H1 (cell line): ENCODE results near the gene PTRH1. TPM values are rescaled to one million over a fixed set of nuclear protein-coding genes. Genes with fewer than 3 reads are reported as not detected.
A peak's percentile ranks its signal among the peaks of the same experiment; 100 is the strongest.

ENCODE experiments used
- CTCF ChIA-PET: fragments of 300-600 bp; sonication (Branson Sonifier 250); formaldehyde crosslinking; loops from one replicate; lab custom pipeline; 2021; ENCODE audit not compliant: partially characterized antibody; lab: Charles Lee
- POLR2A ChIA-PET: fragments of 300-600 bp; sonication (Branson Sonifier 250); formaldehyde crosslinking; loops from one replicate; lab custom pipeline; 2021; ENCODE audit warnings: inconsistent platforms; ENCODE audit not compliant: partially characterized antibody; lab: Charles Lee
- DNase-seq, 2 experiments: peaks; one replicate each; pipeline versions ENCODE4 v3.0.0 to v3.0.0-alpha.2; 2010 to 2022; ENCODE audit warnings: low spot score in 2 of 2, low read depth in 1 of 2, mixed read lengths in 1 of 2
- FAIRE-seq: peaks from 2 replicates; lab custom pipeline; 2011; peaks lifted over from hg19 to GRCh38; lab: Jason Lieb, UNC
- H2AFZ ChIP-seq: 2 replicates; pipeline ENCODE4 v1.8.1; 2012; ENCODE audit warnings: low read length, inconsistent platforms
- H2AK5ac ChIP-seq: 2 replicates; pipeline ENCODE4 v1.6.1; 2013; ENCODE audit warnings: low read depth, low read length
- H2BK120ac ChIP-seq: replicated peaks from 2 replicates; pipeline ENCODE3; 2013; ENCODE audit warnings: low read depth, low read length, inconsistent platforms
- H2BK12ac ChIP-seq: 2 replicates; pipeline ENCODE4 v1.6.1; 2013; ENCODE audit warnings: low read depth, low read length
- H2BK15ac ChIP-seq: 2 replicates; pipeline ENCODE4 v1.6.1; 2013; ENCODE audit warnings: low read length
- H2BK20ac ChIP-seq: 2 replicates; pipeline ENCODE4 v1.6.1; 2013; ENCODE audit warnings: low read length
- H2BK5ac ChIP-seq: 2 replicates; pipeline ENCODE4 v1.6.1; 2013; ENCODE audit warnings: low read depth, low read length
- H3K14ac ChIP-seq: 2 replicates; pipeline ENCODE4 v1.6.1; 2013; ENCODE audit warnings: inconsistent platforms; ENCODE audit not compliant: insufficient read length
- H3K18ac ChIP-seq: 2 replicates; pipeline ENCODE4 v1.6.1; 2013; ENCODE audit warnings: low read length; ENCODE audit errors: extremely low read depth
- H3K23ac ChIP-seq: 2 replicates; pipeline ENCODE4 v1.6.1; 2013; ENCODE audit warnings: inconsistent platforms; ENCODE audit not compliant: insufficient read length
- H3K23me2 ChIP-seq: 2 replicates; pipeline ENCODE4 v1.6.1; 2013; ENCODE audit warnings: low read depth, low read length
- H3K27ac ChIP-seq: 2 replicates; pipeline ENCODE4 v1.6.1; 2011; ENCODE audit warnings: low read depth, low read length, inconsistent platforms
- H3K27me3 ChIP-seq, 4 experiments: replicated peaks in 1 of 4; 1 replicate in 1 of 4; 2 replicates in 3 of 4; pipeline versions ENCODE4 v1.6.1 to v1.8.1; 2011 to 2013; ENCODE audit warnings: low read length in 3 of 4, mild to moderate bottlenecking in 3 of 4, inconsistent platforms in 2 of 4, mixed read lengths in 2 of 4, moderate library complexity in 1 of 4; ENCODE audit not compliant: control insufficient read depth in 3 of 4, insufficient read depth in 3 of 4; ENCODE audit errors: extremely low read depth in 1 of 4
- H3K36me3 ChIP-seq, 4 experiments: 2 replicates each; pipeline versions ENCODE4 v1.6.1 to v1.8.1; 2011 to 2013; ENCODE audit warnings: mild to moderate bottlenecking in 4 of 4, low read length in 3 of 4, moderate library complexity in 2 of 4, control low read depth in 1 of 4, inconsistent platforms in 1 of 4; ENCODE audit not compliant: insufficient read depth in 4 of 4, control insufficient read depth in 2 of 4
- H3K4ac ChIP-seq: replicated peaks from 2 replicates; pipeline ENCODE3; 2013; ENCODE audit warnings: low read length, low read depth, mixed read lengths, inconsistent platforms; ENCODE audit not compliant: insufficient read length
- H3K4me1 ChIP-seq, 4 experiments: replicated peaks in 1 of 4; 1 replicate in 1 of 4; 2 replicates in 3 of 4; pipeline versions ENCODE4 v1.6.1 to v1.8.1; 2011 to 2013; ENCODE audit warnings: low read length in 3 of 4, inconsistent platforms in 2 of 4, mixed read lengths in 1 of 4; ENCODE audit not compliant: insufficient read depth in 4 of 4, control insufficient read depth in 3 of 4
- H3K4me2 ChIP-seq, 2 experiments: 2 replicates each; pipeline versions ENCODE4 v1.6.1 to v1.8.1; 2011 to 2013; ENCODE audit warnings: low read depth in 2 of 2, low read length in 2 of 2, control low read depth in 1 of 2, inconsistent platforms in 1 of 2, mild to moderate bottlenecking in 1 of 2; ENCODE audit not compliant: insufficient read depth in 1 of 2
- H3K4me3 ChIP-seq, 4 experiments: fragments of 200-600, 300-600 bp in 1 of 4; sonication (generic), shearing (Covaris generic), sonication (Bioruptor Twin) in 1 of 4; 2 replicates each; pipeline versions ENCODE4 v1.5.1 to v1.8.1; 2011 to 2016; ENCODE audit warnings: low read length in 4 of 4, low read depth in 3 of 4, control low read depth in 2 of 4, inconsistent platforms in 2 of 4, mild to moderate bottlenecking in 2 of 4, mixed read lengths in 1 of 4, moderate library complexity in 1 of 4; ENCODE audit not compliant: insufficient read depth in 2 of 4; ENCODE audit errors: extremely low read depth in 1 of 4
- H3K56ac ChIP-seq: replicated peaks from 2 replicates; pipeline ENCODE3; 2013; ENCODE audit warnings: low read depth, mild to moderate bottlenecking, mixed read lengths, low read length, inconsistent platforms; ENCODE audit not compliant: insufficient read length
- H3K79me1 ChIP-seq: 2 replicates; pipeline ENCODE4 v1.6.1; 2013; ENCODE audit warnings: low read depth, low read length, control low read depth
- H3K79me2 ChIP-seq, 2 experiments: 2 replicates each; pipeline versions ENCODE4 v1.6.1 to v1.8.1; 2012 to 2013; ENCODE audit warnings: low read length in 2 of 2, mild to moderate bottlenecking in 2 of 2, inconsistent platforms in 1 of 2; ENCODE audit not compliant: insufficient read depth in 2 of 2, control insufficient read depth in 1 of 2
- H3K9ac ChIP-seq, 4 experiments: replicated peaks in 1 of 4; 1 replicate in 1 of 4; 2 replicates in 3 of 4; pipeline versions ENCODE4 v1.6.1 to v1.8.1; 2011 to 2013; ENCODE audit warnings: low read depth in 3 of 4, low read length in 3 of 4, control low read depth in 2 of 4, mild to moderate bottlenecking in 2 of 4, moderate library complexity in 2 of 4, inconsistent platforms in 1 of 4; ENCODE audit errors: extremely low read depth in 1 of 4
- H3K9me3 ChIP-seq, 2 experiments: 2 replicates each; pipeline versions ENCODE4 v1.6.1 to v1.8.1; 2012 to 2013; ENCODE audit warnings: mild to moderate bottlenecking in 2 of 2, moderate library complexity in 2 of 2, control low read depth in 1 of 2, inconsistent platforms in 1 of 2, low read depth in 1 of 2, low read length in 1 of 2, mixed read lengths in 1 of 2; ENCODE audit not compliant: insufficient read depth in 2 of 2
- H4K20me1 ChIP-seq, 2 experiments: replicated peaks in 1 of 2; 2 replicates each; pipeline versions ENCODE3 to v1.8.1; 2011 to 2013; ENCODE audit warnings: inconsistent platforms in 2 of 2, low read length in 2 of 2, mild to moderate bottlenecking in 1 of 2; ENCODE audit not compliant: insufficient read depth in 2 of 2, control insufficient read depth in 1 of 2
- H4K5ac ChIP-seq: 2 replicates; pipeline ENCODE4 v1.6.1; 2013; ENCODE audit warnings: low read length, low read depth, mixed read lengths, inconsistent platforms; ENCODE audit not compliant: insufficient read length
- H4K8ac ChIP-seq: 2 replicates; pipeline ENCODE4 v1.8.0; 2013; ENCODE audit warnings: mild to moderate bottlenecking, moderate library complexity, low read length, inconsistent platforms; ENCODE audit not compliant: insufficient read depth; ENCODE audit errors: extremely low read depth
- H4K91ac ChIP-seq: replicated peaks from 2 replicates; pipeline ENCODE3; 2013; ENCODE audit warnings: low read length, mixed read lengths, inconsistent platforms; ENCODE audit not compliant: insufficient read length
- ATF3 ChIP-seq: IDR thresholded peaks from 2 replicates; pipeline ENCODE4 v1.6.1; 2011; ENCODE audit warnings: low read depth, mild to moderate bottlenecking, low read length; ENCODE audit not compliant: insufficient read depth
- CBX5 ChIP-seq: fragments of 300-800, 300-1000 bp; sonication (generic); IDR thresholded peaks from 2 replicates; pipeline ENCODE4 v1.7.1; 2016; ENCODE audit warnings: antibody characterized with exemption, low read length, low read depth
- EGR1 ChIP-seq: IDR thresholded peaks from 2 replicates; pipeline ENCODE4 v1.6.1; 2011; ENCODE audit warnings: low read depth, low read length, borderline replicate concordance
- EP300 ChIP-seq, 2 experiments: IDR thresholded peaks; 1 replicate in 1 of 2; 2 replicates in 1 of 2; pipeline ENCODE4 v1.6.1; 2011 to 2012; ENCODE audit warnings: low read depth in 2 of 2, low read length in 2 of 2, mild to moderate bottlenecking in 2 of 2, borderline replicate concordance in 1 of 2, inconsistent platforms in 1 of 2, moderate library complexity in 1 of 2
- FOSL1 ChIP-seq: IDR thresholded peaks from 2 replicates; pipeline ENCODE4 v1.6.1; 2011; ENCODE audit warnings: mild to moderate bottlenecking, low read depth, low read length, moderate library complexity; ENCODE audit not compliant: insufficient read depth
- KDM4A ChIP-seq: IDR thresholded peaks from one replicate; pipeline ENCODE4 v1.7.1; 2012; ENCODE audit warnings: low read depth, mild to moderate bottlenecking, moderate library complexity, low read length, inconsistent platforms; ENCODE audit not compliant: severe bottlenecking
- RAD21 ChIP-seq, 2 experiments: IDR thresholded peaks in 1 of 2; conservative IDR thresholded peaks in 1 of 2; 2 replicates each; pipeline ENCODE4 v1.6.1; 2011; ENCODE audit warnings: low read depth in 2 of 2, low read length in 2 of 2, improper control_type of control experiment in 1 of 2, inconsistent platforms in 1 of 2, mild to moderate bottlenecking in 1 of 2, moderate library complexity in 1 of 2
- RFX5 ChIP-seq: IDR thresholded peaks from 2 replicates; pipeline ENCODE4 v1.6.1; 2011; ENCODE audit warnings: low read depth, low read length, improper control_type of control experiment, borderline replicate concordance
- TCF12 ChIP-seq: IDR thresholded peaks from 2 replicates; pipeline ENCODE4 v1.6.1; 2011; ENCODE audit warnings: low read depth, mild to moderate bottlenecking, low read length
- WGBS, 2 experiments: shearing (Covaris generic) in 1 of 2; methylation state at CpG; one replicate each; pipeline versions ENCODE4 v1.1.6 to v1.1.7; 2013 to 2015; ENCODE audit warnings: low lambda C conversion rate in 2 of 2, mixed read lengths in 2 of 2, inconsistent platforms in 1 of 2, low coverage in 1 of 2, missing lambda C conversion rate in 1 of 2; ENCODE audit not compliant: insufficient replicate concordance in 2 of 2, insufficient coverage in 1 of 2, insufficient read length in 1 of 2; ENCODE audit errors: extremely low coverage in 1 of 2, missing lambda C conversion rate in 1 of 2; 5-methylcytosine and 5-hydroxymethylcytosine counted together
- polyA plus RNA-seq, 7 experiments: library from polyadenylated mRNA; depleted of rRNA in 3 of 7; stranded (reverse) in 5 of 7; unstranded in 2 of 7; fragments of >200 nt in 5 of 7; fragments of 200-250 nt in 2 of 7; gene quantifications; 1 replicate in 5 of 7; 2 replicates in 1 of 7; 4 replicates in 1 of 7; pipeline versions ENCODE4 v1.2.1 to v1.2.3, GENCODE V29; 2011 to 2013; ENCODE audit warnings: missing spikeins in 2 of 7, mixed read lengths in 2 of 7
- total RNA-seq: library from RNA; stranded (reverse); fragmentation: NEBNext Ultra II Directional; extraction: Animal tissue kit (Norgen Biotek cat#: 25700); gene quantifications from 2 replicates; pipeline ENCODE4 v1.2.1, GENCODE V29; 2021

Gene PTRH1
- total and polyA plus RNA-seq, 2 of the 8 experiments (the other 6 are each of a cell fraction or from before 2014, with no cell fraction given) = 11.1 to 19.8 TPM

- Histone ChIP-seq H3K18ac (no peak overlapping the region), H4K5ac (no peak overlapping the region), H3K79me2 (no peaks in the 10 kb centered on the region), H3K14ac (no peak overlapping the region), H3K23ac (no peak overlapping the region), H3K4me1 (peaks cover 0 to 4% (median 1%) of the 10 kb centered on the region in 4 experiments; a peak in 4 of 7 replicates), H2BK15ac (no peak overlapping the region), H2BK5ac (no peak overlapping the region), H3K9me3 (no peaks in the 10 kb centered on the region), H3K27ac (no peak overlapping the region; the same call in 1 of the 2 replicates), H3K4me3 (peak overlapping the region; percentile 59 to 96 (median 76)), H4K91ac (no peak overlapping the region), H3K27me3 (peaks cover 0 to 16% (median 8%) of the 10 kb centered on the region in 4 experiments; a peak in 6 of 7 replicates), H2BK12ac (no peak overlapping the region), H3K36me3 (no peaks in the 10 kb centered on the region), H2BK20ac (no peak overlapping the region), H2AFZ (peak overlapping the region; percentile 51; the same call in 1 of the 2 replicates), H2AK5ac (no peak overlapping the region), H3K56ac (no peak overlapping the region), H3K9ac (peak overlapping the region in 3 of 4 experiments; percentile 38 to 69 (median 59); a peak in 3 of 7 replicates), H3K4me2 (peak overlapping the region; percentile 80 to 98), H4K20me1 (peaks cover 5 to 21% of the 10 kb centered on the region in 2 experiments), H3K23me2 (peaks cover 13% of the 10 kb centered on the region; the same call in 1 of the 2 replicates), H2BK120ac (no peak overlapping the region), H3K79me1 (no peaks in the 10 kb centered on the region), H4K8ac (no peak overlapping the region; the same call in 1 of the 2 replicates), H3K4ac (no peak overlapping the region)
- 2% methylated on average over 46 of the region's 86 CpGs; no CpG with 5 or more reads in 1 of the 2 experiments for WGBS, 2 experiments
- FAIRE-seq = no peak
- ChIA-PET POLR2A (interaction anchor here (0.7 to 2.4 kb wide), 9 partner anchors 10 to 49 kb away, joined by 3 to 12 read pairs (median 4); partner anchors contain the start of gene CDK9), CTCF (interaction anchor here (1.4 to 3.5 kb wide), 5 partner anchors 9 to 30 kb away, joined by 3 to 18 read pairs (median 6); partner anchors contain the start of gene SH2D3C)
- DNase-seq = peak in 1 of 2 experiments; percentile 90
- TF ChIP-seq EGR1 (0 out of 2 replicates have a peak, but pooled peaks have one; percentile 16), FOSL1 (no peak), KDM4A (peak; percentile 94), ATF3 (no peak), RAD21 (IDR thresholded peaks at IDR 0.05 in 1 of 2, conservative IDR thresholded peaks at IDR 0.05 in 1 of 2; ENCODE audit: low read depth in 2 of 2, low read length in 2 of 2) (no peak), CBX5 (no peak), RFX5 (no peak), TCF12 (no peak), EP300 (IDR thresholded peaks at IDR 0.05; ENCODE audit: borderline replicate concordance in 1 of 2, low read depth in 2 of 2, low read length in 2 of 2) (no peak)
Measured at GRCh38 chr9:127754099-127755060, 38.9 kb upstream of the PTRH1 start.
